CD4-positive, alpha-beta T cell treated with Interleukin-6 for 4 hours (primary cell): ENCODE measurements around the gene FLT1.

Experiments
- DNase-seq: peaks from one replicate; pipeline ENCODE4 v3.0.0-alpha.2; 2020; ENCODE audit warnings: mixed read lengths

Gene FLT1

GRCh38 chr13:28485996-28486543, 8.9 kb downstream of the FLT1 start:
- no peak for DNase-seq

DNA sequence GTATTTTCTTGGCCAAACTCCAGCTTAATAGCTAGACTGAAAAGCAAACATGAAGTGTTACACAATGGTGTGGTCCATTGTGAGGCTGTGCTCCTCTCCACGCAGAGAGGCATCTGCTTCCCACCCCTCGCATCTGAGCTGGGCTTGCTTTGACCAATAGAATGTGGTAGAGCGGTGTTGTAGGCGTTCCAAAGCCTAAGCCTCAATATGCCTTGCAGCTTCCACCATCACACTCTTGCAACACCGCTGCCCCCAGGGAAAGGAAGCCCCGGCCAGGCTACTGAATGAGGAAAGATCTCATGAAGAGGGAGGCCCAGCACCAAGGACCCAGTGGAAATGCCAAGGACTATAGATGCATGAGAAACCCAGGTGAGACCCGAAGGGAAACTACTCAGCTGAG, 9.4 kb downstream of the FLT1 start:
- DNase-seq: no peak

- no peak for DNase-seq
Observed at GRCh38 chr13:28485097-28485496, 9.8 kb downstream of the FLT1 start.

DNA sequence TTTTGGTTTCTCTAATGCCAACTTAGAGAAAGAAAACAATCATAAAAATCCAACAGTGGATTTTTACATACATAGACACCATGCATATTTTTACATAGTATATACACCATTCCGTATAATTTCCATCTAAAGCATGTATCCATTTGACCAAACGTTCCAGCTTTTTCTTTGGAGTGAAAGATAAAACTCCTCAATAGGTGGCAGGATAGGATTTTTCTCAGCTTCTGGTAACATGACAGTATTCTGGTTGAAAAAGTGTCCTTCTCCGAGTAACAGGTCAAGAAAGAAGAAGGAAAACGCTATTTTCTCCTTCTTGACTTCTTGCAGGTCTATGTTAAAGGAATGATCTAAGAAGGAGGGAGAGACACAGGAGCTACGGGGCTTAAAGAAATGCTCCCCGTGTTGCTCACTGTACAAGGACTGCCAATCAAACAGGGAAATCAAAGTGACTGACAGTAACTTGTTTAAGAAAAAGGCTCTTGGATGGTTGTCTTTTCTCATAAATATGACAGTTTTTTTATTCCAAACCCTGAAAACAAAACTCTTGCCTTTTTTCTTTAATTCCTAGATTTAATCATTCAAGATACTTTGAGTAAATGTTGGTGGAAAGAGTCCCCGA, 11.5 kb downstream of the FLT1 start:
- DNase-seq: no peak

- DNase-seq: no peak
Observed at GRCh38 chr13:28479005-28479404, 15.9 kb downstream of the FLT1 start.

GRCh38 chr13:28478127-28478526, 16.8 kb downstream of the FLT1 start:
- no peak for DNase-seq

- DNase-seq: no peak
Observed at GRCh38 chr13:28477709-28477973, 17.3 kb downstream of the FLT1 start.

DNA sequence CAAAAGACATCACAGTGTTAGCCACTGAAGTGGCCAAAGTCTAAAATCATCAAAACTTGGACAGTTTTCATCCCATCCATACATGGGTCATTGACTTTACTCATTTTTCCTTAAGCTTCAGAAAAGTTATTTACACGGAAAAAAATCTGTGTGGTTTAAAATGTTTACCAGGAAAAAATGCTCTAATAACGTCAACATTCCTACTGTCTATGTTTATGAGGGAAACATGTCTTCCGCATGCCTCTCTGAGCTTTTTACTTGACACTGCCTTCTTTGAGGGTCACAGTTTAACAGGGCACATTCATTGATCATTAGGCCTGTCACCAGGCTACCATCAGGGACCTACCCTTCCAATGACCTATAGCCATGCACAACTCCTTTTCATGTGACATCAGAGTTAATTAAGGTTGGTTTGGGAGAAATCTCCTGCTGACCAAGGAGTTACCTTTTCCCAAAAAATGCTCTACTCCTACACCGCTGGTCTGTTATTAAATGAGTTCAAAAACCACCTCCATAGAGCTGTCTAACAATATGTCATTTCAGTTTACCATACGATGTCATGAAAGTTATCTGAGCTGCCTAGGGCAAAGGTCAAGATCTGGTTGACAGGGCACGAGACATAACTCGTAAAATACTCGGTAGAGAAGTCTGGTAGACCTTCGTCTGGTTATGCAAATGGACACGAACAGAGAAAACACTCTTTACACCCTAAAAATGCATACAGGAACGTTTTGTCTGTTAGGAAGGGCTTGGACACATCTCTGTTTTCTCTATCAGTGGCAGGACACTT, 17.8 kb downstream of the FLT1 start:
- DNase-seq: no peak

GRCh38 chr13:28475916-28476725, 18.8 kb downstream of the FLT1 start:
- no peak for DNase-seq

GRCh38 chr13:28474491-28475134, 20.3 kb downstream of the FLT1 start:
- DNase-seq: no peak

- no peak for DNase-seq
Observed at GRCh38 chr13:28473044-28473443, 21.9 kb downstream of the FLT1 start.

DNA sequence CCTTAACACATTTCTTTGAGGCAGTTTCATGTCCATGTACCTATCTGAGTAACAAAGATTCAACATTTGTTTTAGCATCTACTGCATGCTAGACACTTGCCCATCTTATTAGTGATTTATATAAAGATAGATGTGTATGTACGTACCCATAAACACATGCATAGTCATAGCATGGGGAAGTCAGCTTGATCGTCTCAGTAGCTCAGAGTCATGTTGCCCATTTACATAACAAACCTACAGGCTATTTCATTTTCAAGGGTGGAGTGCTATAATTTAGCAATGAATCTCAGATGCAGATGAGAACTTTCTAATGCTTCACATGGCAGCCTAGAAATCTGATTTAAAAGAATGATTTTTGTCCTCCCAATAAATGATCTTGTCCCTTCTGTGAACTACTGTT, 23.5 kb downstream of the FLT1 start:
- no peak for DNase-seq

- no peak for DNase-seq
Observed at GRCh38 chr13:28470296-28470695, 24.6 kb downstream of the FLT1 start.

- DNase-seq: no peak
Observed at GRCh38 chr13:28469316-28469715, 25.6 kb downstream of the FLT1 start.

GRCh38 chr13:28468023-28468915, 26.7 kb downstream of the FLT1 start:
- DNase-seq: no peak

GRCh38 chr13:28467034-28467433, 27.9 kb downstream of the FLT1 start:
- DNase-seq: no peak

GRCh38 chr13:28466151-28466550, 28.8 kb downstream of the FLT1 start:
- no peak for DNase-seq

DNA sequence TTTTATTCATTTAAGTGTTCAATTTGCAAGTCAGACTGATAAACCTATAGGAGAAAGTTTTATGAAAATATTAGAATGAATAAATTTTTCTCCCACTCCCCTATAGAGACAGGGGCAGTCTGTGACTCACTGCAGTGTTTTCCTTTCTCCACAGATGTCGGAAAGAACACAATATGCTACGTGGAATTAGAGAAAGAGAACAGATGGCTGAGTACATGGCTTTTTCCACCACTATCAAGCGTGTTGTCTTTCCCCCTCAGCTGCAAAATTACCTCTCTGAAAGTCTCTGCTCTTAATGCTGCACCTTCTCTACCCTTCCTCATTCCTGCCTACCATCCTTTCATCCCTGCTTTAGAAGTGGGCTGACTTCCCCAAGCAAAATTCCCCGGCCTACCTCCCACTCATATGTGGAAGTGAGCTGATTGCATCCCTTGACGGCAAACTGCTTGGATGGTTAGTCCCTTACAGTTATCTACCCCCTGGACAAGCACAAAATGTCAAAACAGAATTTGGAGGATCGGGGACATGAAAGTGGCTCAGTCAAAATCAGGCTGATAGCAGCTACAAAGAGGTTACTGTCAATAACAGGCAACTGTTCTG, 30.0 kb downstream of the FLT1 start:
- no peak for DNase-seq

DNA sequence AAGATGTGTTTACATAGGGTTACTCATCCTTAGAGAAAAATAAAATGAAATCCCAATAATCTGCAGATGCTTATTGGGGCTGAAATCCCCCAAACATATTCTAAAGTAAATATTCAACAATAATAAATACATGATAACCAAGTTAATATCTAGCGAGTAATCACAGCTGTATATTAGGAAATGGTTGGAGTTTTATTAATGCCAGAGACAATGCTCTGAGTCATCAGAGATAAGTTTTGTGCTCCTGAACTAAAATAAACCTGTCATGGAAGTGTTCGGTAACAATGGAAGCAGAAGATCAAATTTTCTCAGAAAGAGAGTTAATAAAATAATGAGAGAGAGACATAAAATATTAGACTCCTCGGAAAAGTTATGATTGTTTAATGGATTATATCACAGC, 31.4 kb downstream of the FLT1 start:
- no peak for DNase-seq

- no peak for DNase-seq
Observed at GRCh38 chr13:28459911-28460310, 35.0 kb downstream of the FLT1 start.

DNA sequence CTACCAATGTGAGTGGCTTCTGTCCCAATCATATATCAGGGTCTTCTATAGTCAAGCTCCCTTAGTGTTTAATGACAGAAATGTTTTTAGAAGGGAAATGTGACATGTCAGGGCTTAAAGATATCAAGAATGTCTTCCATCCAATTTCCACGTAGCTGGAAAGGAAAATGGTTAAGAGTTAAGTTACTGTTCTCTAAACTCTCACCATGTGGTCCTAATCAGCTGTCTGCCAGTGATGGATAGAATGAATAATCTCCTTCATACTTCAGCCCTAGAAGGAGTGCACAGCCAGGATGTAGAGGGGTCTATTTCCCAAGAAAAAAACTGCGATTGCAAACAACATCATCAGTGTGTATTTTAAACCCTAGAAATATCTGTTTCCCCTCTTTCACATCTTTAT, 36.3 kb downstream of the FLT1 start:
- DNase-seq: no peak

- DNase-seq: no peak
Observed at GRCh38 chr13:28458051-28458450, 36.9 kb downstream of the FLT1 start.
